Measurements from ENCODE around the gene STUB1. TPM values are rescaled to one million over a fixed set of nuclear protein-coding genes. Genes with fewer than 3 reads are reported as not detected.

STUB1 gene
- total and polyA plus RNA-seq, 2 of the 8 experiments (the other 6 are each of a cell fraction or from before 2014, with no cell fraction given): 89.9 to 103 TPM

DNA sequence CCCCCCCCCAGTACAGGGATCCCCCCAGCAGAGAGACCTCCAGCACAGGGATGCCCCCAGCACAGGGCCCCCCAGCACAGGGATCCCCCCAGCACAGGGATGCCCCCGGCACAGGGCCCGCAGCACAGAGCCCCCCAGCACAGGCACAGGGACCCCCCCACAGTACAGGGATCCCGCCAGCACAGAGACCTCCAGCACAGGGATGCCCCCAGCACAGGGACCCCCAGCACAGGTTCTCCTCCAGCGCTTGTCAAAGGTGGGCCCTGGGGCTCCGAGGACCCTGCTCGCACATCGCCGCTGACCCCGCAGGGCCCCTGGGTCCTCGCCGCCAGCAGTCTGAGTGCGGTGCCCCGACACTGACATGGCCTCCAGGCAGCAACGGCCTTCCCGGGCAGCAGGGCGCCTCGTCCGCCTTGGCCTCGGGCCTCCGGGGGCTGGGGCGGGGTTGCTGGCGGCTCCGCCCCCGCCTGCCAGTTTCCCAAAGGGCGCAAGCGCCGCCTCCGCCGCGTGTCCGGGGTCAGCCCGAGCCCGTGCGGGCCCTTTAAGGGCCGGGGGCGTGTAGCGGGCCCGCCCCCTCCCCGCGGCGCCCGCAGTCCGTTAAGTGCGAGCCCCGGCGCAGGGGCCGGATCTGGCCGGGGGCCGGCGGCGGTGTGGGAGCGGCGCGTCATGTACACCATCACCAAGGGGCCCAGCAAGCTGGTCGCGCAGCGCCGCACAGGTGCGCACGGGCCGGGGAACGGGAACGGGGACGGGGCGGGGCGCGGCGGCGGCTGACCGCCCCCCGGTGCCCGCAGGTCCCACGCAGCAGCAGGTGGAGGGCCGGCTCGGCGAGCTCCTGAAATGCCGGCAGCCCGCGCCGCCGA is 38.7 kb upstream of the STUB1 start, which contains the start of gene MCRIP2:
MCRIP2 (plus strand) TSS at position 503 of the 863 bp plus-strand sequence; CDS start at position 667, 164 bp downstream.
- H2AFZ ChIP-seq (ENCODE audit: low read length): no peak within 1 kb of the TSS; the same call in 1 of the 2 replicates
- peaks cover 8% of the 10 kb centered on the region; the same call in 1 of the 2 replicates for H3K23me2 ChIP-seq (ENCODE audit: low read depth, low read length)
- H3K4me2 ChIP-seq (ENCODE audit: insufficient read depth in 1 of 2, low read depth in 2 of 2, low read length in 2 of 2): peak within 1 kb of the TSS; percentile 56 to 80
- H3K27ac ChIP-seq (ENCODE audit: low read depth, low read length): no peak within 1 kb of the TSS
- H3K23ac ChIP-seq (ENCODE audit: insufficient read length): no peak within 1 kb of the TSS
- H2AK5ac ChIP-seq (ENCODE audit: low read depth, low read length): no peak within 1 kb of the TSS
- no peaks in the 10 kb centered on the region for H3K9me3 ChIP-seq (ENCODE audit: insufficient read depth in 2 of 2, low read depth in 1 of 2, low read length in 1 of 2)
- H3K79me1 ChIP-seq (ENCODE audit: low read depth, low read length): no peaks in the 10 kb centered on the region; the same call in 1 of the 2 replicates
- H3K4me1 ChIP-seq (replicated peaks in 1 of 4; ENCODE audit: control insufficient read depth in 3 of 4, insufficient read depth in 4 of 4, low read length in 3 of 4): peaks cover 0 to 29% (median 22%) of the 10 kb centered on the region in 4 experiments; a peak in 6 of 7 replicates
- H3K27me3 ChIP-seq (replicated peaks in 1 of 4; ENCODE audit: control insufficient read depth in 3 of 4, extremely low read depth in 1 of 4, insufficient read depth in 3 of 4, low read length in 3 of 4): peaks cover 0 to 5% (median 1%) of the 10 kb centered on the region in 4 experiments; a peak in 2 of 7 replicates
- H2BK15ac ChIP-seq (ENCODE audit: low read length): no peak within 1 kb of the TSS
- H3K79me2 ChIP-seq (ENCODE audit: control insufficient read depth in 1 of 2, insufficient read depth in 2 of 2, low read length in 2 of 2): peaks cover 0 to 2% of the 10 kb centered on the region in 2 experiments; a peak in 1 of 4 replicates
- peak within 1 kb of the TSS; percentile 71 for H3K18ac ChIP-seq (ENCODE audit: extremely low read depth, low read length)
- H4K91ac ChIP-seq (replicated peaks; ENCODE audit: insufficient read length, low read length): peak within 1 kb of the TSS; percentile 54
- peak within 1 kb of the TSS; percentile 77 for H3K56ac ChIP-seq (replicated peaks; ENCODE audit: insufficient read length, low read depth, low read length)
- no peak within 1 kb of the TSS for H2BK20ac ChIP-seq (ENCODE audit: low read length)
- H4K5ac ChIP-seq (ENCODE audit: insufficient read length, low read depth, low read length): peak within 1 kb of the TSS; percentile 5
- no peak within 1 kb of the TSS for H2BK120ac ChIP-seq (replicated peaks; ENCODE audit: low read depth, low read length)
- peak within 1 kb of the TSS; percentile 44 for H3K4ac ChIP-seq (replicated peaks; ENCODE audit: insufficient read length, low read depth, low read length)
- H4K8ac ChIP-seq (ENCODE audit: extremely low read depth, insufficient read depth, low read length): peak within 1 kb of the TSS; percentile 84; the same call in 1 of the 2 replicates
- H3K14ac ChIP-seq (ENCODE audit: insufficient read length): no peak within 1 kb of the TSS
- H3K36me3 ChIP-seq (ENCODE audit: control insufficient read depth in 2 of 4, insufficient read depth in 4 of 4, low read length in 3 of 4): no peaks in the 10 kb centered on the region
- no peak within 1 kb of the TSS for H2BK12ac ChIP-seq (ENCODE audit: low read depth, low read length)
- H3K4me3 ChIP-seq (ENCODE audit: extremely low read depth in 1 of 4, insufficient read depth in 2 of 4, low read depth in 3 of 4, low read length in 4 of 4): peak within 1 kb of the TSS; percentile 51 to 88 (median 61)
- H2BK5ac ChIP-seq (ENCODE audit: low read depth, low read length): peak within 1 kb of the TSS; percentile 81; the same call in 1 of the 2 replicates
- CTCF ChIA-PET (ENCODE audit: partially characterized antibody): interaction anchor here (1.5 kb wide), 1 partner anchor 40 kb away, joined by 5 read pairs; no protein-coding TSS in a partner anchor
- H4K20me1 ChIP-seq (replicated peaks in 1 of 2; ENCODE audit: control insufficient read depth in 1 of 2, insufficient read depth in 2 of 2, low read length in 2 of 2): peaks cover 0 to 3% of the 10 kb centered on the region in 2 experiments
- POLR2A ChIA-PET (ENCODE audit: partially characterized antibody): interaction anchor here (1.0 to 1.4 kb wide), 6 partner anchors 19 to 114 kb away, joined by 3 to 5 read pairs (median 4); partner anchors contain the start of genes CAPN15, JMJD8 and WDR24
- DNase-seq (ENCODE audit: low read depth in 1 of 2, low spot score in 2 of 2) (peak in 1 of 2 experiments; percentile 92), FAIRE-seq (no peak)
- WGBS, 2 experiments (ENCODE audit: extremely low coverage in 1 of 2, insufficient coverage in 1 of 2, insufficient read length in 1 of 2, insufficient replicate concordance in 2 of 2, low coverage in 1 of 2, low lambda C conversion rate in 2 of 2, missing lambda C conversion rate in 1 of 2): 8% methylated on average over 32 of the region's 81 CpGs; no CpG with 5 or more reads in 1 of the 2 experiments
- peak within 1 kb of the TSS in 3 of 4 experiments; percentile 51 to 67 (median 55); a peak in 5 of 7 replicates for H3K9ac ChIP-seq (replicated peaks in 1 of 4; ENCODE audit: extremely low read depth in 1 of 4, low read depth in 3 of 4, low read length in 3 of 4)
- TF ChIP-seq ASH2L (IDR thresholded peaks at IDR 0.05; ENCODE audit: low read length): peak; percentile 34
- no peak for TF ChIP-seq BRCA1 (IDR thresholded peaks at IDR 0.05; ENCODE audit: low read depth, low read length)
- peak; percentile 51 for TF ChIP-seq BACH1 (IDR thresholded peaks at IDR 0.05; ENCODE audit: low read length)
- peak; percentile 11; the same call in 1 of the 2 replicates for TF ChIP-seq KDM1A (IDR thresholded peaks at IDR 0.05; ENCODE audit: borderline replicate concordance, low read length)
- TF ChIP-seq YY1 (IDR thresholded peaks at IDR 0.05; ENCODE audit: low read depth, low read length): peak; percentile 87
- no peak for TF ChIP-seq EP300 (IDR thresholded peaks at IDR 0.05; ENCODE audit: borderline replicate concordance in 1 of 2, low read depth in 2 of 2, low read length in 2 of 2)
- TF ChIP-seq KDM4A (IDR thresholded peaks at IDR 0.05; ENCODE audit: low read depth, low read length, severe bottlenecking): peak; percentile 73
- peak; percentile 59; the same call in 1 of the 2 replicates for TF ChIP-seq GABPA (IDR thresholded peaks at IDR 0.05; ENCODE audit: borderline replicate concordance, insufficient read depth, low read length)
- TF ChIP-seq EGR1 (IDR thresholded peaks at IDR 0.05; ENCODE audit: borderline replicate concordance, low read depth, low read length): peak; percentile 92; the same call in 1 of the 2 replicates
- TF ChIP-seq POLR2AphosphoS5 (IDR thresholded peaks at IDR 0.05; ENCODE audit: low read depth, low read length): peak; percentile 37; the same call in 1 of the 2 replicates
